ENCODE results near the gene AGTRAP. TPM values are rescaled to one million over a fixed set of nuclear protein-coding genes. Genes with fewer than 3 reads are reported as not detected.

The AGTRAP gene
- total and polyA plus RNA-seq, 2 donors (not counting 1 experiment from before 2014, with no cell fraction given) = 25.5 to 58.8 TPM

- DNase-seq (ENCODE audit: low read depth in 2 of 2) = no peak
These were observed 14.6 kb upstream of the AGTRAP start for GRCh38 chr1:11721311-11721710.

GRCh38 chr1:11722538-11722937 is 13.4 kb upstream of the AGTRAP start:
- no peak for DNase-seq (ENCODE audit: low read depth in 2 of 2)
- Histone ChIP-seq H2AFZ (ENCODE audit: low read length) (no peak overlapping the region), H3K36me3 (ENCODE audit: control insufficient read depth, insufficient read depth, low read length) (no peaks in the 10 kb centered on the region), H3K79me2 (ENCODE audit: control insufficient read depth, insufficient read depth, low read length) (no peaks in the 10 kb centered on the region), H3K27me3 (ENCODE audit: control insufficient read depth, insufficient read depth, low read length) (peaks cover 5% of the 10 kb centered on the region), H3K4me3 (replicated peaks in 1 of 4; ENCODE audit: control extremely low read depth in 1 of 4, insufficient read depth in 1 of 4, low read depth in 3 of 4, low read length in 4 of 4) (no peak overlapping the region), H4K20me1 (ENCODE audit: control insufficient read depth, extremely low read depth, insufficient read depth, low read length) (no peaks in the 10 kb centered on the region), H3K4me2 (ENCODE audit: extremely low read depth, insufficient read depth, low read length) (no peak overlapping the region), H3K27ac (ENCODE audit: insufficient read depth, low read length) (no peak overlapping the region), H3K9me3 (ENCODE audit: control insufficient read depth, insufficient read depth, low read depth, low read length) (no peaks in the 10 kb centered on the region), H3K4me1 (ENCODE audit: control insufficient read depth, extremely low read depth, insufficient read depth, low read length) (no peaks in the 10 kb centered on the region), H3K9ac (ENCODE audit: insufficient read depth, low read length) (no peak overlapping the region)
- TF ChIP-seq EZH2 (IDR thresholded peaks at IDR 0.05; ENCODE audit: low read length, missing control alignments) (no peak), CTCF (conservative IDR thresholded peaks at IDR 0.05 in 1 of 2, IDR thresholded peaks at IDR 0.05 in 1 of 2; ENCODE audit: low read depth in 1 of 2, low read length in 2 of 2) (no peak)

More at GRCh38 chr1:11721311-11721710, 14.6 kb upstream of the AGTRAP start:
- TF ChIP-seq CTCF (conservative IDR thresholded peaks at IDR 0.05 in 1 of 2, IDR thresholded peaks at IDR 0.05 in 1 of 2; ENCODE audit: low read depth in 1 of 2, low read length in 2 of 2) = no peak
- TF ChIP-seq EZH2 (IDR thresholded peaks at IDR 0.05; ENCODE audit: low read length, missing control alignments) = no peak
- Histone ChIP-seq H2AFZ (ENCODE audit: low read length) (no peak overlapping the region), H4K20me1 (ENCODE audit: control insufficient read depth, extremely low read depth, insufficient read depth, low read length) (no peaks in the 10 kb centered on the region), H3K36me3 (ENCODE audit: control insufficient read depth, insufficient read depth, low read length) (no peaks in the 10 kb centered on the region), H3K9me3 (ENCODE audit: control insufficient read depth, insufficient read depth, low read depth, low read length) (no peaks in the 10 kb centered on the region), H3K9ac (ENCODE audit: insufficient read depth, low read length) (no peak overlapping the region), H3K4me2 (ENCODE audit: extremely low read depth, insufficient read depth, low read length) (no peak overlapping the region), H3K79me2 (ENCODE audit: control insufficient read depth, insufficient read depth, low read length) (no peaks in the 10 kb centered on the region), H3K27ac (ENCODE audit: insufficient read depth, low read length) (no peak overlapping the region), H3K4me3 (replicated peaks in 1 of 4; ENCODE audit: control extremely low read depth in 1 of 4, insufficient read depth in 1 of 4, low read depth in 3 of 4, low read length in 4 of 4) (no peak overlapping the region), H3K4me1 (ENCODE audit: control insufficient read depth, extremely low read depth, insufficient read depth, low read length) (no peaks in the 10 kb centered on the region), H3K27me3 (ENCODE audit: control insufficient read depth, insufficient read depth, low read length) (peaks cover 5% of the 10 kb centered on the region)

GRCh38 chr1:11725616-11726015 is 10.3 kb upstream of the AGTRAP start:
- Histone ChIP-seq H3K4me2 (ENCODE audit: extremely low read depth, insufficient read depth, low read length) (no peak overlapping the region), H2AFZ (ENCODE audit: low read length) (no peak overlapping the region), H3K27me3 (ENCODE audit: control insufficient read depth, insufficient read depth, low read length) (peaks cover 5% of the 10 kb centered on the region), H3K36me3 (ENCODE audit: control insufficient read depth, insufficient read depth, low read length) (no peaks in the 10 kb centered on the region), H3K9ac (ENCODE audit: insufficient read depth, low read length) (no peak overlapping the region), H3K4me1 (ENCODE audit: control insufficient read depth, extremely low read depth, insufficient read depth, low read length) (peaks cover 3% of the 10 kb centered on the region), H3K27ac (ENCODE audit: insufficient read depth, low read length) (no peak overlapping the region), H3K4me3 (replicated peaks in 1 of 4; ENCODE audit: control extremely low read depth in 1 of 4, insufficient read depth in 1 of 4, low read depth in 3 of 4, low read length in 4 of 4) (no peak overlapping the region), H4K20me1 (ENCODE audit: control insufficient read depth, extremely low read depth, insufficient read depth, low read length) (no peaks in the 10 kb centered on the region), H3K79me2 (ENCODE audit: control insufficient read depth, insufficient read depth, low read length) (no peaks in the 10 kb centered on the region), H3K9me3 (ENCODE audit: control insufficient read depth, insufficient read depth, low read depth, low read length) (no peaks in the 10 kb centered on the region)
- DNase-seq (ENCODE audit: low read depth in 2 of 2) = no peak
- TF ChIP-seq CTCF (conservative IDR thresholded peaks at IDR 0.05 in 1 of 2, IDR thresholded peaks at IDR 0.05 in 1 of 2; ENCODE audit: low read depth in 1 of 2, low read length in 2 of 2) (no peak), EZH2 (IDR thresholded peaks at IDR 0.05; ENCODE audit: low read length, missing control alignments) (no peak)

All from fibroblast of lung (primary cell).